Stimulated activated CD4-positive, alpha-beta T cell treated with anti-CD3 and anti-CD28 coated beads, Interleukin-4, amount 100 ng/mL, for 1 hour (primary cell): ENCODE results near the gene EXO1.
A peak's percentile ranks its signal among the peaks of the same experiment; 100 is the strongest.
"Not testable (repeated sequence)": the region's sequence is repeated elsewhere in the genome, so short reads cannot be mapped to it uniquely, and the experiment has no call there.

Experiments
- DNase-seq: peaks from one replicate; pipeline ENCODE4 v3.0.0-alpha.2; 2020

Gene EXO1

GRCh38 chr1:241847796-241848685 lies at the start of gene EXO1:
Gene EXO1 (plus strand): TSS chr1:241848204. CDS start chr1:241850426, 2,222 bp downstream.
- peak; percentile 86 for DNase-seq

- no peak for DNase-seq
Measured at GRCh38 chr1:241799416-241799815, 48.6 kb upstream of the EXO1 start.

- no peak for DNase-seq
Measured at GRCh38 chr1:241800640-241801039, 47.4 kb upstream of the EXO1 start.

- DNase-seq, result no peak
Measured at GRCh38 chr1:241802863-241803262, 45.1 kb upstream of the EXO1 start.

- not testable (repeated sequence) for DNase-seq
Measured at GRCh38 chr1:241804706-241805105, 43.3 kb upstream of the EXO1 start.

GRCh38 chr1:241808265-241808664 lies 39.7 kb upstream of the EXO1 start:
- no peak for DNase-seq

- no peak for DNase-seq
Measured at GRCh38 chr1:241810769-241811405, 37.1 kb upstream of the EXO1 start.

GRCh38 chr1:241813768-241814320 lies 34.2 kb upstream of the EXO1 start:
- no peak for DNase-seq

GRCh38 chr1:241816008-241816407 lies 32.0 kb upstream of the EXO1 start:
- no peak for DNase-seq

- DNase-seq, result no peak
Measured at GRCh38 chr1:241817331-241817792, 30.6 kb upstream of the EXO1 start.

- no peak for DNase-seq
Measured at GRCh38 chr1:241817956-241818612, 29.9 kb upstream of the EXO1 start.

- DNase-seq, result no peak
Measured at GRCh38 chr1:241819340-241819866, 28.6 kb upstream of the EXO1 start.

GRCh38 chr1:241821363-241821762 lies 26.6 kb upstream of the EXO1 start:
- DNase-seq, result no peak

- no peak for DNase-seq
Measured at GRCh38 chr1:241822846-241823245, 25.2 kb upstream of the EXO1 start.

- no peak for DNase-seq
Measured at GRCh38 chr1:241823925-241824324, 24.1 kb upstream of the EXO1 start.

GRCh38 chr1:241825581-241825980 lies 22.4 kb upstream of the EXO1 start:
- DNase-seq, result no peak

GRCh38 chr1:241826613-241827012 lies 21.4 kb upstream of the EXO1 start:
- not testable (repeated sequence) for DNase-seq

- no peak for DNase-seq
Measured at GRCh38 chr1:241827264-241827663, 20.7 kb upstream of the EXO1 start.

- no peak for DNase-seq
Measured at GRCh38 chr1:241828463-241829021, 19.5 kb upstream of the EXO1 start.

GRCh38 chr1:241829468-241829867 lies 18.5 kb upstream of the EXO1 start:
- no peak for DNase-seq

- DNase-seq, result no peak
Measured at GRCh38 chr1:241834733-241835377, 13.1 kb upstream of the EXO1 start.

GRCh38 chr1:241836941-241837340 lies 11.1 kb upstream of the EXO1 start:
- DNase-seq, result no peak
